AG10803 (cell line): ENCODE data around the gene CPE.

Experiments
- DNase-seq: peaks from one replicate; pipeline ENCODE4 v3.0.0; 2010; ENCODE audit warnings: low read depth
- H3K4me3 ChIP-seq: 2 replicates; pipeline ENCODE4 v1.5.1; 2011; ENCODE audit warnings: mild to moderate bottlenecking, low read length, control low read depth
- CTCF ChIP-seq: conservative IDR thresholded peaks from 2 replicates; pipeline ENCODE4 v1.5.1; 2011; ENCODE audit warnings: mild to moderate bottlenecking, low read length, control low read depth, inconsistent platforms

The CPE gene

GRCh38 chr4:165403048-165403447, 24.2 kb downstream of the CPE start:
- no peak overlapping the region for H3K4me3 ChIP-seq
- TF ChIP-seq CTCF, result no peak
- no peak for DNase-seq

GRCh38 chr4:165403637-165404036, 24.8 kb downstream of the CPE start:
- no peak for DNase-seq
- H3K4me3 ChIP-seq, result no peak overlapping the region
- no peak for TF ChIP-seq CTCF

GRCh38 chr4:165404080-165404479, 25.3 kb downstream of the CPE start:
- TF ChIP-seq CTCF, result no peak
- DNase-seq, result no peak
- H3K4me3 ChIP-seq, result no peak overlapping the region

GRCh38 chr4:165404696-165405095, 25.9 kb downstream of the CPE start:
- no peak for TF ChIP-seq CTCF

GRCh38 chr4:165410214-165410613, 31.4 kb downstream of the CPE start:
- TF ChIP-seq CTCF, result no peak
- no peak overlapping the region for H3K4me3 ChIP-seq
- DNase-seq, result no peak

More at GRCh38 chr4:165404696-165405095, 25.9 kb downstream of the CPE start:
- no peak overlapping the region for H3K4me3 ChIP-seq
- no peak for DNase-seq

GRCh38 chr4:165415910-165416309, 37.1 kb downstream of the CPE start:
- DNase-seq, result no peak
- no peak for TF ChIP-seq CTCF

GRCh38 chr4:165418073-165418472, 39.3 kb downstream of the CPE start:
- no peak for DNase-seq
- TF ChIP-seq CTCF, result no peak
- no peak overlapping the region for H3K4me3 ChIP-seq

More at GRCh38 chr4:165415910-165416309, 37.1 kb downstream of the CPE start:
- H3K4me3 ChIP-seq, result no peak overlapping the region
